Measurements from ENCODE around the gene STT3B. TPM values are rescaled to one million over a fixed set of nuclear protein-coding genes. Genes with fewer than 3 reads are reported as not detected.

The STT3B gene
- 83.8 and 102 TPM in 2 replicates for total RNA-seq

GRCh38 chr3:31532587-31533168 lies at the start of gene STT3B:
Gene STT3B (plus strand): TSS chr3:31532925. CDS start chr3:31532999, 74 bp downstream.

